ENCODE data around the gene STYX. TPM values are rescaled to one million over a fixed set of nuclear protein-coding genes. Genes with fewer than 3 reads are reported as not detected.

The STYX gene
- total RNA-seq = 18.3 and 19.7 TPM in 2 replicates

- DNase-seq = peak; percentile 99
- intact Hi-C loops (cut with micrococcal nuclease) = loop anchor here (1.0 to 2.0 kb wide), 5 partner anchors 12 to 177 kb away; partner anchors contain the start of genes GNPNAT1, GPR137C, PSMC6 and TXNDC16
- H3K27me3 Mint-ChIP-seq = no peaks in the 10 kb centered on the region
- H3K9me3 Mint-ChIP-seq = no peaks in the 10 kb centered on the region
- peak within 1 kb of the TSS; percentile 88 for H3K27ac Mint-ChIP-seq
- H3K36me3 Mint-ChIP-seq (ENCODE audit: low read depth) = peaks cover 40% of the 10 kb centered on the region
- peaks cover 21% of the 10 kb centered on the region for H3K4me1 Mint-ChIP-seq
- H3K4me3 Mint-ChIP-seq = peak within 1 kb of the TSS; percentile 96
Measured at GRCh38 chr14:52729925-52730708, at the start of gene STYX. Gene STYX, plus strand, starts transcription at chr14:52730166. Its CDS starts 309 bp downstream, at chr14:52730475.

GRCh38 chr14:52683985-52684520, 45.9 kb upstream of the STYX start:
- DNase-seq = peak; percentile 47
- peak overlapping the region; percentile 4 for H3K27ac Mint-ChIP-seq
- H3K27me3 Mint-ChIP-seq = no peaks in the 10 kb centered on the region
- no peaks in the 10 kb centered on the region for H3K9me3 Mint-ChIP-seq
- H3K36me3 Mint-ChIP-seq (ENCODE audit: low read depth) = peaks cover 11% of the 10 kb centered on the region
- intact Hi-C loops (cut with micrococcal nuclease) = no loop called here
- no peak overlapping the region for H3K4me3 Mint-ChIP-seq
- H3K4me1 Mint-ChIP-seq = peaks cover 41% of the 10 kb centered on the region

GRCh38 chr14:52686176-52686575, 43.8 kb upstream of the STYX start:
- no peak overlapping the region for H3K4me3 Mint-ChIP-seq
- peak; percentile 48 for DNase-seq
- peaks cover 13% of the 10 kb centered on the region for H3K36me3 Mint-ChIP-seq (ENCODE audit: low read depth)
- intact Hi-C loops (cut with micrococcal nuclease) = no loop called here
- peak overlapping the region; percentile 1 for H3K27ac Mint-ChIP-seq
- peaks cover 54% of the 10 kb centered on the region for H3K4me1 Mint-ChIP-seq
- H3K27me3 Mint-ChIP-seq = no peaks in the 10 kb centered on the region
- H3K9me3 Mint-ChIP-seq = no peaks in the 10 kb centered on the region

- Mint-ChIP-seq H3K27me3 (no peaks in the 10 kb centered on the region), H3K4me1 (peaks cover 64% of the 10 kb centered on the region), H3K27ac (peak overlapping the region; percentile 1), H3K36me3 (ENCODE audit: low read depth) (peaks cover 31% of the 10 kb centered on the region), H3K9me3 (no peaks in the 10 kb centered on the region), H3K4me3 (peak overlapping the region; percentile 17)
- DNase-seq = peak; percentile 49
- intact Hi-C loops (cut with micrococcal nuclease) = loop anchor here (10.0 kb wide), 1 partner anchor 464 kb away; the partner anchor contains the start of gene DDHD1
Measured at GRCh38 chr14:52690983-52691760, 38.8 kb upstream of the STYX start.

- Mint-ChIP-seq H3K36me3 (ENCODE audit: low read depth) (peaks cover 31% of the 10 kb centered on the region), H3K4me3 (peak overlapping the region; percentile 96), H3K27me3 (no peaks in the 10 kb centered on the region), H3K4me1 (peaks cover 59% of the 10 kb centered on the region), H3K27ac (peak overlapping the region; percentile 31), H3K9me3 (no peaks in the 10 kb centered on the region)
- intact Hi-C loops (cut with micrococcal nuclease) = loop anchor here (10.0 kb wide), 1 partner anchor 462 kb away; the partner anchor contains the start of gene DDHD1
- DNase-seq = peak; percentile 79
Measured at GRCh38 chr14:52692248-52692962, 37.6 kb upstream of the STYX start.

- Mint-ChIP-seq H3K36me3 (ENCODE audit: low read depth) (peaks cover 31% of the 10 kb centered on the region), H3K27me3 (no peaks in the 10 kb centered on the region), H3K27ac (peak overlapping the region; percentile 22), H3K4me1 (peaks cover 53% of the 10 kb centered on the region), H3K4me3 (peak overlapping the region; percentile 96), H3K9me3 (no peaks in the 10 kb centered on the region)
- no peak for DNase-seq
- intact Hi-C loops (cut with micrococcal nuclease) = loop anchor here (10.0 kb wide), 1 partner anchor 462 kb away; the partner anchor contains the start of gene DDHD1
Measured at GRCh38 chr14:52693036-52693435, 36.9 kb upstream of the STYX start.

GRCh38 chr14:52693532-52693931, 36.4 kb upstream of the STYX start:
- peak overlapping the region; percentile 72 for H3K27ac Mint-ChIP-seq
- DNase-seq = no peak
- no peaks in the 10 kb centered on the region for H3K9me3 Mint-ChIP-seq
- H3K36me3 Mint-ChIP-seq (ENCODE audit: low read depth) = peaks cover 31% of the 10 kb centered on the region
- intact Hi-C loops (cut with micrococcal nuclease) = loop anchor here (10.0 kb wide), 1 partner anchor 461 kb away; the partner anchor contains the start of gene DDHD1
- peak overlapping the region; percentile 96 for H3K4me3 Mint-ChIP-seq
- no peaks in the 10 kb centered on the region for H3K27me3 Mint-ChIP-seq
- peaks cover 48% of the 10 kb centered on the region for H3K4me1 Mint-ChIP-seq

- H3K36me3 Mint-ChIP-seq (ENCODE audit: low read depth) = peaks cover 29% of the 10 kb centered on the region
- peak; percentile 91 for DNase-seq
- peak overlapping the region; percentile 96 for H3K4me3 Mint-ChIP-seq
- H3K4me1 Mint-ChIP-seq = peaks cover 37% of the 10 kb centered on the region
- peak overlapping the region; percentile 99 for H3K27ac Mint-ChIP-seq
- no peaks in the 10 kb centered on the region for H3K9me3 Mint-ChIP-seq
- H3K27me3 Mint-ChIP-seq = no peaks in the 10 kb centered on the region
- intact Hi-C loops (cut with micrococcal nuclease) = loop anchor here (1.0 to 10.0 kb wide), 3 partner anchors 12 to 460 kb away; partner anchors contain the start of genes DDHD1, GPR137C, PSMC6 and TXNDC16
Measured at GRCh38 chr14:52694761-52695480, 35.0 kb upstream of the STYX start.

GRCh38 chr14:52695481-52696091, 34.4 kb upstream of the STYX start, which contains the start of gene ERO1A:
Gene ERO1A, minus strand, starts transcription at chr14:52695558. Its CDS starts 77 bp downstream, at chr14:52695481.
- Mint-ChIP-seq H3K4me3 (peak within 1 kb of the TSS; percentile 96), H3K9me3 (no peaks in the 10 kb centered on the region), H3K27me3 (no peaks in the 10 kb centered on the region), H3K27ac (peak within 1 kb of the TSS; percentile 99), H3K36me3 (ENCODE audit: low read depth) (peaks cover 24% of the 10 kb centered on the region), H3K4me1 (peaks cover 33% of the 10 kb centered on the region)
- peak; percentile 92 for DNase-seq
- intact Hi-C loops (cut with micrococcal nuclease) = loop anchor here (1.0 to 10.0 kb wide), 3 partner anchors 34 to 459 kb away; partner anchors contain the start of genes DDHD1, GPR137C and TXNDC16

GRCh38 chr14:52700701-52701172, 29.2 kb upstream of the STYX start:
- intact Hi-C loops (cut with micrococcal nuclease) = loop anchor here (10.0 kb wide), 1 partner anchor 386 kb away; the partner anchor contains the start of gene PTGER2
- Mint-ChIP-seq H3K27ac (no peak overlapping the region), H3K36me3 (ENCODE audit: low read depth) (no peaks in the 10 kb centered on the region), H3K27me3 (no peaks in the 10 kb centered on the region), H3K4me3 (no peak overlapping the region), H3K4me1 (peaks cover 8% of the 10 kb centered on the region), H3K9me3 (no peaks in the 10 kb centered on the region)
- no peak for DNase-seq

- no peaks in the 10 kb centered on the region for H3K27me3 Mint-ChIP-seq
- H3K4me3 Mint-ChIP-seq = no peak overlapping the region
- H3K36me3 Mint-ChIP-seq (ENCODE audit: low read depth) = no peaks in the 10 kb centered on the region
Measured at GRCh38 chr14:52701223-52701622, 28.7 kb upstream of the STYX start.

GRCh38 chr14:52703225-52703624, 26.7 kb upstream of the STYX start:
- H3K4me3 Mint-ChIP-seq = no peak overlapping the region

More at GRCh38 chr14:52701223-52701622, 28.7 kb upstream of the STYX start:
- peak; percentile 47 for DNase-seq
- Mint-ChIP-seq H3K9me3 (no peaks in the 10 kb centered on the region), H3K27ac (no peak overlapping the region), H3K4me1 (peaks cover 12% of the 10 kb centered on the region)
- intact Hi-C loops (cut with micrococcal nuclease) = loop anchor here (10.0 kb wide), 1 partner anchor 386 kb away; the partner anchor contains the start of gene PTGER2

More at GRCh38 chr14:52703225-52703624, 26.7 kb upstream of the STYX start:
- peaks cover 21% of the 10 kb centered on the region for H3K4me1 Mint-ChIP-seq
- no peak for DNase-seq
- no peaks in the 10 kb centered on the region for H3K27me3 Mint-ChIP-seq
- intact Hi-C loops (cut with micrococcal nuclease) = loop anchor here (10.0 kb wide), 1 partner anchor 388 kb away; the partner anchor contains the start of gene PTGER2
- no peak overlapping the region for H3K27ac Mint-ChIP-seq
- no peaks in the 10 kb centered on the region for H3K9me3 Mint-ChIP-seq
- peaks cover 9% of the 10 kb centered on the region for H3K36me3 Mint-ChIP-seq (ENCODE audit: low read depth)
